ENCODE measurements around the gene ABLIM2.

Gene ABLIM2

GRCh38 chr4:8115916-8116315 is 42.7 kb downstream of the ABLIM2 start:
- DNase-seq = no peak

- no peak for DNase-seq
Measured at GRCh38 chr4:8115203-8115520, 43.5 kb downstream of the ABLIM2 start.

- no peak for DNase-seq
Measured at GRCh38 chr4:8114456-8115202, 44.0 kb downstream of the ABLIM2 start.

- no peak for DNase-seq
Measured at GRCh38 chr4:8113611-8114377, 44.8 kb downstream of the ABLIM2 start.

GRCh38 chr4:8112672-8113071 is 45.9 kb downstream of the ABLIM2 start:
- DNase-seq = no peak

GRCh38 chr4:8112036-8112576 is 46.5 kb downstream of the ABLIM2 start:
- DNase-seq = no peak

- DNase-seq = peak; percentile 11
Measured at GRCh38 chr4:8110071-8110986, 48.3 kb downstream of the ABLIM2 start.

GRCh38 chr4:8109406-8110065 is 49.1 kb downstream of the ABLIM2 start:
- no peak for DNase-seq

- no peak for DNase-seq
Measured at GRCh38 chr4:8108991-8109390, 49.6 kb downstream of the ABLIM2 start.

- no peak for DNase-seq
Measured at GRCh38 chr4:8108261-8108660, 50.4 kb downstream of the ABLIM2 start.

- DNase-seq = no peak
Measured at GRCh38 chr4:8107146-8107657, 51.4 kb downstream of the ABLIM2 start.

GRCh38 chr4:8106451-8107025 is 52.1 kb downstream of the ABLIM2 start:
- no peak for DNase-seq

- no peak for DNase-seq
Measured at GRCh38 chr4:8105306-8106100, 53.1 kb downstream of the ABLIM2 start.

GRCh38 chr4:8104491-8105305 is 53.9 kb downstream of the ABLIM2 start:
- DNase-seq = no peak

GRCh38 chr4:8103421-8104390 is 54.9 kb downstream of the ABLIM2 start:
- DNase-seq = no peak

- no peak for DNase-seq
Measured at GRCh38 chr4:8102831-8103230, 55.8 kb downstream of the ABLIM2 start.

GRCh38 chr4:8102076-8102355 is 56.6 kb downstream of the ABLIM2 start:
- no peak for DNase-seq

GRCh38 chr4:8101213-8102075 is 57.2 kb downstream of the ABLIM2 start:
- DNase-seq = no peak

Data from stimulated activated CD4-positive, alpha-beta T cell treated with anti-CD3 and anti-CD28 coated beads, Interleukin-1b, Interleukin-23, amount 100 ng/mL, for 48 hours (primary cell).